CD4-positive, alpha-beta T cell treated with Interleukin-4 for 4 hours (primary cell): ENCODE data around the gene LMO2.
"Not testable (repeated sequence)": the region's sequence is repeated elsewhere in the genome, so short reads cannot be mapped to it uniquely, and the experiment has no call there.

ENCODE experiments used
- DNase-seq: peaks from one replicate; pipeline ENCODE4 v3.0.0-alpha.2; 2020

The LMO2 gene

DNA sequence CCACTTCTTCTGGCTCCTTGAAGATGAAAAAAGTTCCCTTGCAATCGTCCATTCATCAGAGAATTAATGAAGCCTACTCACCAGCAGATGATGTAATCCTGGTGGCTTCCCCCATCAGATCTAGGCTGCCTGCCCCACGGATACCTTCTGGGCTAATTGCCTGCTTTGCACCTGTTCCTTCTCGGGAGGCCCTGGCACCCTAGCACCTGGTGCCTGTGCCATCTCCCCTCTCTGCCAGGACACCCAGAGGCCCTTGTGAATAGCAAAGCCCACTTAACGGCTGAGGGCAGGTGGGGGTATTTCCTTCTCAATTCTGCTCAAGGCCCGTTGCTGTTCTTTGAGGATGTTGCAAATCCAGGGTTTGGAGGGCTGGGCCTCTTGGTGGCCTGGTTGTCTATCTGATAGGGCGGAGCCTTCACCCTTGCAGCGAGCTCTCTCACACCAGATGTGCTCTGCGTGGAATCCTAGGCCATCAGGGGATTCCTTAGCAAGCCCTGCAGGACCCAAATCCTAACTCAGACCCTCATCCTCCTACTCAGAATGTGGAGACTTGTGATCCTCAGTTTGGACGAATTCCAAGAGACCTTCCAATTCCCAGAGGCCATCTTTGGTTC lies at the start of gene LMO2:
Gene LMO2, minus strand, starts transcription at position 363 of the 614 bp plus-strand sequence. CDS start 22,360 bp downstream, outside the sequence.
- no peak for DNase-seq

DNA sequence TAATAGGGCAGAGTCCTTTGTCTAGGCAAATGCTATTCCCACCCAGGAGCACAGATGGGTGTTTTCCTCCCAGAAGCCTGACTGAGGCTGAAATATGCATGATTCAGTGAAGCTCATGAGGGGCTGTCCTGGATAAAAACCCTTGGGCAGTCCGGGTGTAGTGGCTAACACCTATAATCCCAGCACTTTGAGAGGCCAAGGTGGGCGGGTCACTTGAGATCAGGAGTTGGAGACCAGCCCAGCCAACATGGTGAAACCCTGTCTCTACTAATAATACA lies 48.6 kb upstream of the LMO2 start:
- no peak for DNase-seq

GRCh38 chr11:33936725-33937604 lies 45.1 kb upstream of the LMO2 start:
- no peak for DNase-seq

DNA sequence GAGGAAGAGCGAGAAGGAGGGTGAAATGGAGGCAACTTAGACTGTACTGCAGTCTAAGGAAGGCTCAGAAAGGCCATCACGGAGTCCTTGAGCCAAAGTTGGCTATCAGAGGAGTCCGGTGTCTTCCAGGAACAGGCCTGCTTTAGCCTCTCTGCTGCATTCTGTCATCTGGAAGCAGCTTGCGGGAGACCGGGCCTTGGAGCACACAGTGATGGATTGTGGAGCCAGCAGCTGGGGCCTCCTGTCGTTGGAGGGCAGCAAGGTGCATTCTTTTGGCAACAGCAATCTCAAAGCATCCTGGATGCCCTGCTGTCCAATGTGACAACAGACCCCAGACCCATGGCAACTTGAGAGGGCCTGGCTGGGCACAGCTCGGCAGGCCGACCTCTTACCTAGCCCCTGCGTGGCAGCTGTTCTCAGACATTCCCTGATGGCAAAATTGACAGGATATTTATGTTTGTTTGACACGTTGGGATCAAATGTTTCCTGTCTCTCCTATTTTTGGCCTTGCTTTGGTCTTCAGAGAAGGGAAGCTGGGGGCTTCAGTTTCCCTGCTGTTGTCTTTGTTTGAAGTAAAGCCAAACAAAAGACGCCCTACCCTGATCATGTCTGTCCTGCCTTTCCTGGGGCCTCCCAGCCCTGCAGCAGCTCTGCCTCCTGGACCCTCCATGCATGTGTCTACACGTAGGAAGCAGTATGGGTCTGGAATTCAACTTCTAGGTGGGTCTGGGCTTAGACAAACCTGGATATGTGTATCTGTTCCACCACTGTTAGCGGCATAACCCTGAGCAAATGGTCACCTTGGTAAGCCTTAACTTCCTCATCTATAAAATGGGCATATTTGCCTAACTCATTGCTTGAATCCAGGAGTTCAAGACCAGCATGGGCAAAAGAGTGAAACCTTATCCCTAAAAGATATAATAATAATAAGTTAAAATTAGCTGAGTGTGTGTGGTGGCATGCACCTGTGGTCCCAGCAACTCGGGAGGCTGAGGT lies 43.9 kb upstream of the LMO2 start:
- DNase-seq = no peak

- no peak for DNase-seq
Measured at GRCh38 chr11:33935005-33935404, 43.1 kb upstream of the LMO2 start.

- no peak for DNase-seq
Measured at GRCh38 chr11:33934450-33934849, 42.6 kb upstream of the LMO2 start.

GRCh38 chr11:33933602-33934001 lies 41.7 kb upstream of the LMO2 start:
- DNase-seq = no peak

- DNase-seq = no peak
Measured at GRCh38 chr11:33932721-33933120, 40.8 kb upstream of the LMO2 start.

DNA sequence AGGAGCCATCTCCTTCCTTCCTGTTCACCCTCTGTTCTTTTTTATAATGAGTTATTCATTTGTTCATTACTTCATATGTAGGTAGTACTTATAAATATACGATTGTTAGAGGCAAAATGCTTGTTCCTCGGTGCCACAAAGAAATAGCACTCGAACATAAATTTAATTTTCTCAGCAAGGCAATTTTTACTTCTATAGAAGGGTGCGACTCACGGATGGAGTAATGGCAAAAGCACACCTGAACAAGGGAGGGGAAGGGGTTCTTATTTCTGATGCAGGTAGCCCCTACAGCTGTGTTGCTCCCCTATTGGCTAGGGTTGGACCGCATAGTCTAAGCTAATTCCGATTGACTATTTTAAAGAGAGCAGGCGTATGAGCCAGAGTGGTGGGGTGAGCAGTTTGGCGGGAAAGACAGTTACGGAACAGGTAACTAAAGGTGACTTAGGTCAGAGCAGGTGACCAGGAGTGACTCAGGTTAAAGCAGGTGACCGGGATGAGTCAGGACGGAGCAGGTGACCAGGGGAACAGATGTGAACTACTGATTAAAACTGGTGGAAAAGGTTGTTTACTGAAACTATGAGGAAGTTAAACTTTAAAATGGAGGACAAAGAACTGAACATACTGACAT lies 40.0 kb upstream of the LMO2 start:
- DNase-seq = not testable (repeated sequence)

- DNase-seq = no peak
Measured at GRCh38 chr11:33931067-33931466, 39.2 kb upstream of the LMO2 start.

DNA sequence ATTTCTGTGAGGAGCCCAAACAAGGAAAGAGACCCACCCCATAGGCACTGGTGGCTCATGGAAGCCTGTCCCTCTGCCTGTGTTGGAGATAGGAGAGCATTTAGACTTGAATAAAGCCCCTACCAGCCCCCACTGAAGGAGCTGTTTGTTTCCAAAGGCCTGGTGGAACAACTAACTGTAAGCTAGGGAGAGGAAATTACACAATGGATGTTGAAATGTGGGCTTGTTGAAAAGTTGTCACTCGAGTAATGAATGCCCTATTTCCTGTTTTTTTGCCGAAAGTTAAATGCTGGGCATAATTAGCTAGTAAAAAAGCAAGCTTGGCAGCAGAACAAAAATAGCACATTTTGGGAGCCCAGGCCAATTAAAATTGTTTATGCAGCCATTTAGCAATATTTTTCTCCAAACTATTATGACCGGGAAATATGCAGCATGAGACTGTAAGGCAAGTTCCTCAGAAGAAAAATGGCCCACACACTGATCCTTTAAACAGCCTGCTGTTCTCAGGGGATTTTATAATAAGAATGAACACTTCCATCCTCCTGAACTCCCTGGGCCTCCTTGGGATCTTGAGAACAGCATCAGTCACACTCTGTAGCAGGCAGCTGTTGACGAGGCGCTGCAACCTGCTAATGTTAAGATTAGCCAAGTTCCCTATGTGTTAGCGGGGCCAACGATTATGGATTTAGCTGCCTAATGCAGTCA lies 38.6 kb upstream of the LMO2 start:
- DNase-seq = no peak

DNA sequence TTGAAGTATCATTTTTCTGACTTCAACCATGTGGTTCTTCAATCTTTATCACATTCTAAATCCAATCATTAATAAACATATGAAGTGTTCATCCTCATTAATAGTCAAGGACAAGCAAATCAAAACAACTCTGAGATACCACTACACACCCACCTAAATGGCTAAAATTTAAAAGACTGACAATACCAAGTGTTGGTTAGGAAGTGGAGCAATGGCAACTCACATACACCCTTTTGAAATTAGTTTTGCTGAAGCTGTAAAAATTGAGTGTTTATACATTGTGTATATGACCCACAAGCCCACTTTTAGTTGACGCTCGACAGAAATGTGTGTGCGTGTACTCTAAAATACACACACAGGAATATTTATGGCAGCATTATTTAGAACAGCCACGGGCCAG lies 36.7 kb upstream of the LMO2 start:
- no peak for DNase-seq

DNA sequence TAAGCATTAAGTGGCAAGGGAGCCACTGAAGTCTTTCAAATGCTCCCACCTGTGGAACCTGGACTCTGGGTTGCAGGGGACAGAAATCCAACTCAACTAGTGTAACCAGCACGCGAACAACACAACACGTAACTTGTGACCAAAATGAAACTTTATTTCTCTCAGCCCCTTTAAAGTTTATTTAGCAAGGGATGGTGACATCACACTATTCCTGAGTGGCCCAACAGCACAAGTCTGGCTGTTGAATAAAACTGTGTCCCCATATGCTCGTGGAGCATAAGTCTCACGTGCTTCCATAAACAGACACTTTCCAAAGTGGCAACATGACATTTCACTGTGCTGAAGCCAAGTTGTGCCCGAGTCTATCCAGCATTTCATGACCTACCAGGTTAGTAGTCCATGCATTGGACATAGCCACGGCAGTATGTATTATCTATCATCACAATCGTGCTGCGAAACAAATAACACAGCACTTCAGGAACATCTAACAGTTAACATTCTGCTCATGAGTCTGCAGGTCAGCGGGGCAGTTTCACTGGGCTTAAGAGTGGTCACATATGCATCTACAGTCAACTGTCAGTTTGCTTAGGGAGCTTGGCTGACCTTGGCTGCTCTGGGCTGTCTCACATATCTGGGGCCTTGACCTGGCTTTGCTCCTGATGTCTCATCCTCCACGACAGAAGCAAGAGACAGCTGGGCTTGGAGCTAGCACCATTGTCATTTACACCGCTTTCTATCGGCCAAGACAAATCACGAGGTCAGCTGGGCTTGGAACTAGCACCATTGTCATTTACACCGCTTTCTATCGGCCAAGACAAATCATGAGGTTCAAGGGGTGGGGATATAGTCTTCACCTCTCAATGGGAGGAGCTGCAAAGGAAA lies 35.0 kb upstream of the LMO2 start:
- DNase-seq = no peak

- no peak for DNase-seq
Measured at GRCh38 chr11:33924341-33924740, 32.5 kb upstream of the LMO2 start.

DNA sequence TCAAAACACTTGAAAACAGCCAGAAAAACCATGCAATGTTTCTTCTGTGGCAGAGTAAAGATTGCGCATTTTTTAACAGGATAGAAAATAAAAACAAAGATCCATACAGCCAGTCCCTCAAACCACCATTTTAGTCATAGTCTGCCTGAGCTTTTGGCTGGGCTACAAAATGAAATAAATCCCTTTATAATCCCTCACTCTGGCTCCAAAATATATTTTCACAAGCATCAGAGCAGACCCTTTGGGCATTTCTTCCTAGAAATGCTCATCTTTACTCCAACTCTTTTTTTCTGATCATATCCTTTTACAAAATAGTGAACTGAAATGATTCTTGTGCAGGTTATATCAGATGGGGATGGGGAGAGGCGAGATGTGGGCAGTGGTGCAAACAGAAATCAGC lies 31.8 kb upstream of the LMO2 start:
- DNase-seq = no peak

GRCh38 chr11:33920838-33921613 lies 29.1 kb upstream of the LMO2 start:
- DNase-seq = no peak

DNA sequence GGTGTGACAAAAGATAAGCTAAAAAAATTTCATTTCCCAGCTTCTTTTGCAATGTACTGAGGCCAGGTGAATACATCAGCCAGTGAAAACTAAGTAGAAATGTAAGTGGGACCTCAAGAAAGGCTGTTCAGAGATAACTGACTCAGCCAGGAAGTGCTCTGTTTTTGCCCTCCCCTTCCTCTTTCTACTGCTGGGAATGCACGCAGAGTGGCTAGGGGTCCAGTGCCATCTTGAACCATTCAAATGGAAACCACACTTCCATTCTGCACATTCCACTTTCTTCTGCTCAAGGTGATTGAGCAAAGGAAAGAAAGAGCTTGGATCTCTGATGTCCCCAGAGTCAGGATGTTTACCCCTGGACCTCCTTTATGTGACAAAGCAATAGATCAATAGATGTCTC lies 27.8 kb upstream of the LMO2 start:
- no peak for DNase-seq

- DNase-seq = not testable (repeated sequence)
Measured at GRCh38 chr11:33917402-33917801, 25.5 kb upstream of the LMO2 start.

GRCh38 chr11:33916736-33917135 lies 24.9 kb upstream of the LMO2 start:
- DNase-seq = no peak

GRCh38 chr11:33915526-33915925 lies 23.6 kb upstream of the LMO2 start:
- DNase-seq = no peak
